OCI-LY7 (cell line): ENCODE data around the gene PITPNB.

Experiments
- CTCF ChIP-seq: fragments of 200-600 bp; sonication (generic); conservative IDR thresholded peaks from 2 replicates; pipeline ENCODE4 v1.5.1; 2014; ENCODE audit warnings: mild to moderate bottlenecking, antibody characterized with exemption, low read length, moderate library complexity, mixed read lengths
- EZH2phosphoT487 ChIP-seq: fragments of 200-600 bp; sonication (generic); IDR thresholded peaks from 2 replicates; pipeline ENCODE4 v1.6.1; 2018; ENCODE audit warnings: low read depth, borderline replicate concordance, mild to moderate bottlenecking, mixed run types, antibody characterized with exemption, low read length, moderate library complexity, mixed read lengths

- TF ChIP-seq CTCF (no peak), EZH2phosphoT487 (no peak)
Observed at GRCh38 chr22:27925331-27925730, 6.3 kb upstream of the PITPNB start.
